Transverse colon (tissue), 4 donors: ENCODE results near the gene SUN2.

Source experiments
- CTCF ChIP-seq, 5 experiments: fragments of 200-600 bp in 3 of 5; fragments of 450-650 bp in 2 of 5; sonication (generic) in 3 of 5; IDR thresholded peaks; 1 replicate in 2 of 5; 2 replicates in 3 of 5; pipeline ENCODE4 v1.5.1; 2016 to 2017; ENCODE audit warnings: antibody characterized with exemption in 5 of 5, inconsistent platforms in 3 of 5, mild to moderate bottlenecking in 2 of 5, moderate library complexity in 1 of 5
- POLR2A ChIP-seq: fragments of 450-650 bp; IDR thresholded peaks from one replicate; pipeline ENCODE4 v1.6.1; 2016; ENCODE audit warnings: antibody characterized with exemption, mild to moderate bottlenecking, moderate library complexity
- POLR2AphosphoS5 ChIP-seq, 3 donors: sonication (generic); formaldehyde crosslinking; IDR thresholded peaks; one replicate each; pipeline ENCODE4 v1.6.1; 2016; ENCODE audit warnings: antibody characterized with exemption in 3 of 3

GRCh38 chr22:38704654-38705234, 51.1 kb downstream of the SUN2 start:
- TF ChIP-seq CTCF (IDR thresholded peaks at IDR 0.05) (no peak), POLR2A (no peak), POLR2AphosphoS5 (IDR thresholded peaks at IDR 0.05) (no peak)
